PC-3 (cell line): ENCODE data around the gene MARF1. TPM values are rescaled to one million over a fixed set of nuclear protein-coding genes. Genes with fewer than 3 reads are reported as not detected.
"Not testable (repeated sequence)": the region's sequence is repeated elsewhere in the genome, so short reads cannot be mapped to it uniquely, and the experiment has no call there.

Experiments used
- ATAC-seq: fragments of 200-7000 bp; cut with Tn5 transposase; 2 replicates; pipeline ENCODE4 v1.9.1; 2020; ENCODE audit warnings: mild to moderate bottlenecking, moderate library complexity
- BruUV-seq: library from RNA; stranded (reverse); fragments of 400-500 nt; replicated peaks from 2 replicates; lab custom pipeline; 2021; lab: Mats Ljungman, UMichigan
- CTCF ChIA-PET: fragments of 300-600 bp; sonication (Branson Sonifier 250); formaldehyde crosslinking; loops from one replicate; lab custom pipeline; 2022; ENCODE audit warnings: antibody characterized with exemption; lab: Charles Lee
- POLR2A ChIA-PET: fragments of 300-600 bp; sonication (Branson Sonifier 250); formaldehyde crosslinking; loops from one replicate; lab custom pipeline; 2022; ENCODE audit warnings: antibody characterized with exemption; ENCODE audit not compliant: unreplicated experiment; lab: Charles Lee
- DNase-seq: peaks from one replicate; pipeline ENCODE4 v3.0.0-alpha.2; 2015
- H2AFZ ChIP-seq: fragments of 300-600 bp; sonication (generic); 2 replicates; pipeline ENCODE4 v1.6.0; 2016; ENCODE audit warnings: antibody characterized with exemption, low read length
- H3F3A ChIP-seq: fragments of 300-600 bp; sonication (generic); one replicate; pipeline ENCODE4 v1.6.0; 2017; ENCODE audit warnings: antibody characterized with exemption, low read length, control low read depth, mild to moderate bottlenecking; ENCODE audit not compliant: unreplicated experiment
- H3K27ac ChIP-seq: fragments of 300-600 bp; sonication (generic); 2 replicates; pipeline ENCODE4 v1.5.1; 2016; ENCODE audit warnings: mild to moderate bottlenecking, low read length
- H3K27me3 ChIP-seq: fragments of 300-600 bp; sonication (generic); 2 replicates; pipeline ENCODE4 v1.6.1; 2016; ENCODE audit warnings: low read length, mixed read lengths
- H3K36me3 ChIP-seq: fragments of 300-600 bp; sonication (generic); 2 replicates; pipeline ENCODE4 v1.6.1; 2016; ENCODE audit warnings: low read depth, mixed run types, low read length, mixed read lengths
- H3K4me1 ChIP-seq: fragments of 300-600 bp; sonication (generic); 2 replicates; pipeline ENCODE4 v1.5.1; 2016; ENCODE audit warnings: low read length; ENCODE audit not compliant: insufficient read depth
- H3K4me2 ChIP-seq: fragments of 300-600 bp; sonication (generic); 2 replicates; pipeline ENCODE4 v1.6.0; 2016; ENCODE audit warnings: low read length
- H3K4me3 ChIP-seq: fragments of 300-600 bp; sonication (generic); 2 replicates; pipeline ENCODE4 v1.5.1; 2016; ENCODE audit warnings: mild to moderate bottlenecking, low read length, mixed read lengths
- H3K79me2 ChIP-seq: fragments of 300-600 bp; sonication (generic); 2 replicates; pipeline ENCODE4 v1.6.1; 2017; ENCODE audit warnings: low read length, mixed read lengths
- H3K9ac ChIP-seq: fragments of 300-600 bp; sonication (generic); 2 replicates; pipeline ENCODE4 v1.6.0; 2016; ENCODE audit warnings: mild to moderate bottlenecking, low read length
- H3K9me2 ChIP-seq: fragments of 300-600 bp; sonication (generic); replicated peaks from 2 replicates; pipeline ENCODE4 v1.6.1; 2016; ENCODE audit warnings: mixed run types, low read length, mixed read lengths
- H3K9me3 ChIP-seq: fragments of 300-600 bp; sonication (generic); 2 replicates; pipeline ENCODE4 v1.6.1; 2016; ENCODE audit warnings: low read length, mixed read lengths
- H4K20me1 ChIP-seq: fragments of 300-600 bp; sonication (generic); 2 replicates; pipeline ENCODE4 v1.6.1; 2016; ENCODE audit warnings: low read length, mixed read lengths
- CTCF ChIP-seq: fragments of 300-600 bp; sonication (generic); conservative IDR thresholded peaks from 2 replicates; pipeline ENCODE4 v1.5.1; 2017; ENCODE audit warnings: antibody characterized with exemption, low read depth, mild to moderate bottlenecking, low read length
- EZH2 ChIP-seq: fragments of 300-600 bp; sonication (generic); IDR thresholded peaks from one replicate; pipeline ENCODE4 v1.6.1; 2017; ENCODE audit warnings: antibody characterized with exemption, mild to moderate bottlenecking, low read length; ENCODE audit not compliant: unreplicated experiment
- EZH2phosphoT487 ChIP-seq: fragments of 300-600 bp; sonication (generic); IDR thresholded peaks from 2 replicates; pipeline ENCODE4 v1.6.1; 2018; ENCODE audit warnings: mild to moderate bottlenecking, antibody characterized with exemption, low read length, borderline replicate concordance
- intact Hi-C: fragments of 100-400 bp; cut with micrococcal nuclease; formaldehyde crosslinking; loops from 2 replicates; pipeline ENCODE4 v1.9.0; 2023
- total RNA-seq: library from RNA; depleted of rRNA; stranded (reverse); fragments of >200 nt; gene quantifications from 2 replicates; pipeline ENCODE4 v1.2.3, GENCODE V29; 2014

The MARF1 gene
- total RNA-seq, 1 experiment from 2014 or later = 6.7 TPM

- TF ChIP-seq EZH2 = no peak
- TF ChIP-seq CTCF = no peak
- TF ChIP-seq EZH2phosphoT487 = no peak
- no TSS peak for BruUV-seq
- Histone ChIP-seq H3K27ac (peak overlapping the region; percentile 41), H3K4me3 (no peak overlapping the region), H3K79me2 (no peaks in the 10 kb centered on the region), H3F3A (no peaks in the 10 kb centered on the region), H2AFZ (no peak overlapping the region), H3K4me2 (peak overlapping the region; percentile 42), H3K9me3 (no peaks in the 10 kb centered on the region), H3K9me2 (no peaks in the 10 kb centered on the region), H3K4me1 (peaks cover 26% of the 10 kb centered on the region), H3K9ac (no peak overlapping the region), H3K36me3 (no peaks in the 10 kb centered on the region), H4K20me1 (no peaks in the 10 kb centered on the region), H3K27me3 (no peaks in the 10 kb centered on the region)
- ChIA-PET POLR2A (no interaction called here), CTCF (no interaction called here)
- DNase-seq = peak; percentile 57
- intact Hi-C loops = no loop called here
- ATAC-seq = peak; percentile 43
Observed at GRCh38 chr16:15572329-15573001, 70.5 kb downstream of the MARF1 start.

GRCh38 chr16:15571557-15571956, 71.4 kb downstream of the MARF1 start:
- no peak overlapping the region for H3K4me2 ChIP-seq
- peaks cover 23% of the 10 kb centered on the region for H3K4me1 ChIP-seq
- no peak for ATAC-seq
- H2AFZ ChIP-seq = no peak overlapping the region
- H3K9ac ChIP-seq = no peak overlapping the region
- H3K4me3 ChIP-seq = no peak overlapping the region
- no peak for DNase-seq
- H3K9me2 ChIP-seq = no peaks in the 10 kb centered on the region
- no TSS peak for BruUV-seq
- ChIA-PET POLR2A (no interaction called here), CTCF (no interaction called here)
- H4K20me1 ChIP-seq = no peaks in the 10 kb centered on the region
- H3K27me3 ChIP-seq = no peaks in the 10 kb centered on the region
- intact Hi-C loops = no loop called here
- 0 out of 2 replicates have a peak overlapping the region, but pooled peaks have one; percentile 41 for H3K27ac ChIP-seq
- H3F3A ChIP-seq = no peaks in the 10 kb centered on the region
- TF ChIP-seq EZH2phosphoT487 (no peak), CTCF (no peak), EZH2 (no peak)
- H3K79me2 ChIP-seq = no peaks in the 10 kb centered on the region
- H3K9me3 ChIP-seq = no peaks in the 10 kb centered on the region
- no peaks in the 10 kb centered on the region for H3K36me3 ChIP-seq

GRCh38 chr16:15570666-15571065, 72.3 kb downstream of the MARF1 start:
- H3K4me2 ChIP-seq, POLR2A ChIA-PET, H3F3A ChIP-seq, intact Hi-C loops, H3K27ac ChIP-seq, H3K9ac ChIP-seq, BruUV-seq, CTCF ChIA-PET, H3K27me3 ChIP-seq, H2AFZ ChIP-seq, DNase-seq, H3K4me3 ChIP-seq, ATAC-seq, H3K79me2 ChIP-seq, H3K9me3 ChIP-seq, H4K20me1 ChIP-seq, H3K9me2 ChIP-seq, H3K36me3 ChIP-seq: not testable (repeated sequence)
- H3K4me1 ChIP-seq = peaks cover 18% of the 10 kb centered on the region
